ENCODE measurements around the gene FOXD4L5. TPM values are rescaled to one million over a fixed set of nuclear protein-coding genes. Genes with fewer than 3 reads are reported as not detected.
"Not testable (repeated sequence)": the region's sequence is repeated elsewhere in the genome, so short reads cannot be mapped to it uniquely, and the experiment has no call there.

FOXD4L5 gene
- total and polyA plus RNA-seq, 2 of the 4 experiments (the other 2 are of a cell fraction), result under 0.01 TPM; not detected in 1

- H4K8ac ChIP-seq (ENCODE audit: low read depth in 2 of 2, low read length in 2 of 2); H2AK5ac ChIP-seq (ENCODE audit: low read depth, low read length); H3K27ac ChIP-seq (ENCODE audit: insufficient read depth, low read length); BruUV-seq (replicated peaks); H4K91ac ChIP-seq (ENCODE audit: insufficient read depth, low read depth, low read length); H2AFZ ChIP-seq (replicated peaks; ENCODE audit: low read length, poor library complexity); H3K4me3 ChIP-seq (ENCODE audit: insufficient read depth, low read depth, low read length); H3K56ac ChIP-seq (ENCODE audit: extremely low read depth, insufficient read depth, low read length); H3K23ac ChIP-seq (ENCODE audit: low read depth, low read length); in situ Hi-C loops (cut with MboI; ENCODE audit: low sequenced_read_pairs); POLR2A ChIA-PET (ENCODE audit: unreplicated experiment); H2BK20ac ChIP-seq (ENCODE audit: low read depth, low read length); H3K4me1 ChIP-seq (ENCODE audit: control insufficient read depth, insufficient read depth, low read length); H3K14ac ChIP-seq (replicated peaks; ENCODE audit: low read depth, low read length); H4K5ac ChIP-seq (ENCODE audit: low read depth, low read length); H2AK9ac ChIP-seq (replicated peaks; ENCODE audit: low read depth, low read length, poor library complexity); H3K9ac ChIP-seq (ENCODE audit: low read depth, low read length); CTCF ChIA-PET; H3K9me3 ChIP-seq (ENCODE audit: control insufficient read depth, insufficient read depth, low read length); H2BK120ac ChIP-seq (ENCODE audit: low read depth, low read length); H2BK15ac ChIP-seq (ENCODE audit: low read depth, low read length); DNase-seq; H4K20me1 ChIP-seq (ENCODE audit: insufficient read depth, low read length); H3K79me1 ChIP-seq (ENCODE audit: low read depth in 1 of 2, low read length in 2 of 2); H3K18ac ChIP-seq (ENCODE audit: low read depth, low read length); dilution Hi-C loops (cut with HindIII; ENCODE audit: low sequenced_read_pairs, unreplicated experiment); H2BK5ac ChIP-seq (ENCODE audit: low read depth, low read length, poor library complexity, severe bottlenecking); H3K36me3 ChIP-seq (ENCODE audit: control insufficient read depth, insufficient read depth, low read length); ATAC-seq (ENCODE audit: low read depth); H3K27me3 ChIP-seq (ENCODE audit: control insufficient read depth, insufficient read depth, low read length); H3K4me2 ChIP-seq (ENCODE audit: low read depth, low read length); intact Hi-C loops (cut with micrococcal nuclease); H3K4ac ChIP-seq (ENCODE audit: low read depth, low read length); H3K9me1 ChIP-seq (ENCODE audit: insufficient read depth, low read length): not testable (repeated sequence)
- WGBS, 2 experiments (ENCODE audit: extremely low coverage in 2 of 2, insufficient read length in 1 of 2), result no CpG with 5 or more reads among the region's 27 CpGs
Observed at GRCh38 chr9:65282976-65283375, 2.0 kb downstream of the FOXD4L5 start.

Small RNA genes lying within 50 kb of the gene (microRNA-seq; reads per million reads assigned to microRNA genes)
- not detected for gene IGKV1OR9-1 (ENCODE audit: insufficient read depth, insufficient read length)

Small RNA genes lying within 50 kb of the gene (small RNA-seq; reads per million reads assigned to genes)
- gene IGKV1OR9-1, result 0 reads per million in 5 experiments
